HL-60 (cell line): Measurements from ENCODE around the gene TDRD10.

Experiments
- CTCF ChIP-seq: IDR thresholded peaks from one replicate; pipeline ENCODE4 v1.5.1; 2011; ENCODE audit warnings: low read length, control low read depth, inconsistent platforms; ENCODE audit not compliant: insufficient read depth
- POLR2AphosphoS5 ChIP-seq: IDR thresholded peaks from 2 replicates; pipeline ENCODE4 v1.6.1; 2012; ENCODE audit warnings: low read depth
- REST ChIP-seq: IDR thresholded peaks from 2 replicates; pipeline ENCODE4 v1.6.1; 2012; ENCODE audit warnings: low read depth; ENCODE audit not compliant: insufficient replicate concordance

GRCh38 chr1:154501423-154502065, 475 bp upstream of the TDRD10 start:
- TF ChIP-seq POLR2AphosphoS5: no peak
- TF ChIP-seq REST: no peak
- TF ChIP-seq CTCF: no peak
